Keratinocyte (primary cell): ENCODE measurements around the gene B3GNT4. TPM values are rescaled to one million over a fixed set of nuclear protein-coding genes. Genes with fewer than 3 reads are reported as not detected.
"Not testable (repeated sequence)": the region's sequence is repeated elsewhere in the genome, so short reads cannot be mapped to it uniquely, and the experiment has no call there.

ENCODE experiments used
- DNase-seq: peaks from one replicate; pipeline ENCODE4 v3.0.0-alpha.2; 2011; ENCODE audit warnings: low read depth, missing footprints, low spot score
- FAIRE-seq: peaks from 2 replicates; lab custom pipeline; 2011; peaks lifted over from hg19 to GRCh38; lab: Jason Lieb, UNC
- H2AFZ ChIP-seq: 2 replicates; pipeline ENCODE4 v1.6.0; 2012; ENCODE audit warnings: low read length, control low read depth, inconsistent platforms; ENCODE audit not compliant: control insufficient read depth
- H3K27ac ChIP-seq: 2 replicates; pipeline ENCODE4 v1.5.1; 2011; ENCODE audit warnings: low read length; ENCODE audit not compliant: control insufficient read depth, insufficient read depth
- H3K27me3 ChIP-seq: 3 replicates; pipeline ENCODE4 v1.6.0; 2011; ENCODE audit warnings: low read length; ENCODE audit not compliant: control insufficient read depth, insufficient read depth; ENCODE audit errors: extremely low read depth
- H3K36me3 ChIP-seq, 2 experiments: 2 replicates in 1 of 2; 3 replicates in 1 of 2; pipeline ENCODE4 v1.5.1; 2011; ENCODE audit warnings: low read length in 2 of 2, mild to moderate bottlenecking in 1 of 2; ENCODE audit not compliant: control insufficient read depth in 2 of 2, insufficient read depth in 2 of 2; ENCODE audit errors: extremely low read depth in 1 of 2
- H3K4me1 ChIP-seq: 3 replicates; pipeline ENCODE4 v1.5.1; 2011; ENCODE audit warnings: low read length; ENCODE audit not compliant: control insufficient read depth, insufficient read depth; ENCODE audit errors: extremely low read depth
- H3K4me2 ChIP-seq: 3 replicates; pipeline ENCODE4 v1.6.0; 2011; ENCODE audit warnings: low read depth, low read length; ENCODE audit not compliant: control insufficient read depth, insufficient read depth; ENCODE audit errors: extremely low read depth
- H3K4me3 ChIP-seq, 3 experiments: fragments of 200-600 bp in 1 of 3; sonication (generic) in 1 of 3; 2 replicates in 2 of 3; 3 replicates in 1 of 3; pipeline ENCODE4 v1.5.1; 2011 to 2016; ENCODE audit warnings: low read length in 3 of 3, mild to moderate bottlenecking in 3 of 3, control low read depth in 2 of 3, inconsistent platforms in 1 of 3, low read depth in 1 of 3, mixed read lengths in 1 of 3, mixed run types in 1 of 3, moderate library complexity in 1 of 3; ENCODE audit not compliant: control insufficient read depth in 2 of 3, insufficient read depth in 2 of 3; ENCODE audit errors: extremely low read depth in 1 of 3
- H3K79me2 ChIP-seq: 2 replicates; pipeline ENCODE4 v1.6.0; 2012; ENCODE audit warnings: low read length; ENCODE audit not compliant: control insufficient read depth, insufficient read depth
- H3K9ac ChIP-seq: 3 replicates; pipeline ENCODE4 v1.6.0; 2011; ENCODE audit warnings: low read length; ENCODE audit not compliant: control insufficient read depth, insufficient read depth; ENCODE audit errors: extremely low read depth
- H3K9me1 ChIP-seq: 3 replicates; pipeline ENCODE4 v1.6.0; 2011; ENCODE audit warnings: low read length; ENCODE audit not compliant: control insufficient read depth, insufficient read depth; ENCODE audit errors: extremely low read depth
- H3K9me3 ChIP-seq: 2 replicates; pipeline ENCODE4 v1.5.1; 2012; ENCODE audit warnings: low read depth, low read length; ENCODE audit not compliant: control insufficient read depth
- H4K20me1 ChIP-seq: 3 replicates; pipeline ENCODE4 v1.6.0; 2011; ENCODE audit warnings: low read length; ENCODE audit not compliant: control insufficient read depth, insufficient read depth; ENCODE audit errors: extremely low read depth
- EZH2 ChIP-seq: IDR thresholded peaks from one replicate; pipeline ENCODE4 v1.6.1; 2012; ENCODE audit warnings: inconsistent platforms, mild to moderate bottlenecking, low read length, moderate library complexity
- dilution Hi-C: fragments of 300-500 bp; cut with MboI; formaldehyde crosslinking; loops from one replicate; pipeline ENCODE4 v1.7.0; 2020; ENCODE audit warnings: low sequenced_read_pairs; ENCODE audit not compliant: extremely low pct_ligation_motif_present
- polyA plus RNA-seq, 5 experiments: library from polyadenylated mRNA; depleted of rRNA in 3 of 5; stranded (reverse) in 3 of 5; stranded (forward) in 1 of 5; unstranded in 1 of 5; fragments of >200 nt; gene quantifications; 1 replicate in 1 of 5; 2 replicates in 3 of 5; 3 replicates in 1 of 5; pipeline versions ENCODE4 v1.2.1 to v1.2.3, GENCODE V29; 2011 to 2012; ENCODE audit warnings: missing spikeins in 2 of 5, low read depth in 1 of 5, low replicate concordance in 1 of 5
- TF ChIP-seq, protein P1 (sequence below), 3 experiments: IDR thresholded peaks in 1 of 3; conservative IDR thresholded peaks in 1 of 3; optimal IDR thresholded peaks in 1 of 3; 2 replicates in 2 of 3; 3 replicates in 1 of 3; pipeline versions ENCODE3 to v1.5.1; 2011; ENCODE audit warnings: low read length in 3 of 3, mild to moderate bottlenecking in 3 of 3, moderate library complexity in 2 of 3, control low read depth in 1 of 3, inconsistent platforms in 1 of 3; ENCODE audit not compliant: insufficient read depth in 2 of 3; ENCODE audit errors: extremely low read depth in 1 of 3

The B3GNT4 gene
- polyA plus RNA-seq, 1 donor (not counting 4 experiments of a cell fraction or from before 2014, with no cell fraction given): 1.7 TPM

DNA sequence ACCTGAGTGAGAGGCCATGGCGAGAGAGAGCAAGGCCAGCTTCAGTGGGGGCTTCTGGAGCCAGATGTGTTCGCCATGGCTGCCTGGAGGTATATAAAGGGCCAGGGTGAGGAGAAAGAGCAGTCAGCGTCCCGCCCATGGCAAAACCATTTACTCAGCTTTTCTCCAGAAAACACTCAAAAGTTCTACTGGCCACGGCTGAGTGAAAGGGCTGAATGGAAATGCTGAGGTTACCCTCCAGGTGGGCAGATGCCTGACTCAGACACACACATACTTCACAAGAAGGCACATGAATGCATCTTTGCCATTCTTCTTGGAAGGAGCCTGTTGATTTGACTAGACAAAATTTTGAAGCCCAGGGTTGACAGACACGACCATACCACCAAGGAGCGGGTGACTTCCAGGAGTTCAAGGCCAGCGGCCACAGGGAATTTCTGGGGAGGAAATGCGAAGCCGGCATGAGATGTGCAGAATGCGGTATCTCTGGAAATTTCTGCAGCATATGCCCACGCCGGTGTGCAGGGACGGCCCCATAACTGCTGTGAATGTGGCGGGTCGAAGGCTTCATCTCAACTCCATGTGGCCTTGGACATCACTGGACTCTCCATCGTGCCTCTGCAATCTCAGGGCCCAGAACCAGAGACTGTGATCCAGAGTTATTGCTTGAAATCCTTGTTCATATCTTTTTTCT lies 29.2 kb upstream of the B3GNT4 start, which contains the start of gene IL31:
Gene IL31 (minus strand): TSS at position 67 of the 691 bp plus-strand sequence. CDS start 49 bp downstream, at position 18.
- Histone ChIP-seq H3K27me3 (peaks cover 8% of the 10 kb centered on the region), H3K4me1 (no peaks in the 10 kb centered on the region), H3K9me3 (no peaks in the 10 kb centered on the region), H3K79me2 (no peaks in the 10 kb centered on the region), H3K4me3 (no peak within 1 kb of the TSS), H4K20me1 (no peaks in the 10 kb centered on the region), H3K9me1 (no peaks in the 10 kb centered on the region), H3K9ac (no peak within 1 kb of the TSS), H2AFZ (no peak within 1 kb of the TSS), H3K4me2 (no peak within 1 kb of the TSS), H3K36me3 (no peaks in the 10 kb centered on the region), H3K27ac (no peak within 1 kb of the TSS)
- no peak for TF ChIP-seq EZH2
- TF ChIP-seq, protein P1, sequence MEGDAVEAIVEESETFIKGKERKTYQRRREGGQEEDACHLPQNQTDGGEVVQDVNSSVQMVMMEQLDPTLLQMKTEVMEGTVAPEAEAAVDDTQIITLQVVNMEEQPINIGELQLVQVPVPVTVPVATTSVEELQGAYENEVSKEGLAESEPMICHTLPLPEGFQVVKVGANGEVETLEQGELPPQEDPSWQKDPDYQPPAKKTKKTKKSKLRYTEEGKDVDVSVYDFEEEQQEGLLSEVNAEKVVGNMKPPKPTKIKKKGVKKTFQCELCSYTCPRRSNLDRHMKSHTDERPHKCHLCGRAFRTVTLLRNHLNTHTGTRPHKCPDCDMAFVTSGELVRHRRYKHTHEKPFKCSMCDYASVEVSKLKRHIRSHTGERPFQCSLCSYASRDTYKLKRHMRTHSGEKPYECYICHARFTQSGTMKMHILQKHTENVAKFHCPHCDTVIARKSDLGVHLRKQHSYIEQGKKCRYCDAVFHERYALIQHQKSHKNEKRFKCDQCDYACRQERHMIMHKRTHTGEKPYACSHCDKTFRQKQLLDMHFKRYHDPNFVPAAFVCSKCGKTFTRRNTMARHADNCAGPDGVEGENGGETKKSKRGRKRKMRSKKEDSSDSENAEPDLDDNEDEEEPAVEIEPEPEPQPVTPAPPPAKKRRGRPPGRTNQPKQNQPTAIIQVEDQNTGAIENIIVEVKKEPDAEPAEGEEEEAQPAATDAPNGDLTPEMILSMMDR (optimal IDR thresholded peaks at IDR 0.05 in 1 of 3, IDR thresholded peaks at IDR 0.05 in 1 of 3, conservative IDR thresholded peaks at IDR 0.05 in 1 of 3; ENCODE audit: extremely low read depth in 1 of 3, insufficient read depth in 2 of 3, low read length in 3 of 3): no peak
- DNase-seq (no peak), FAIRE-seq (no peak)
- dilution Hi-C loops: no loop called here

DNA sequence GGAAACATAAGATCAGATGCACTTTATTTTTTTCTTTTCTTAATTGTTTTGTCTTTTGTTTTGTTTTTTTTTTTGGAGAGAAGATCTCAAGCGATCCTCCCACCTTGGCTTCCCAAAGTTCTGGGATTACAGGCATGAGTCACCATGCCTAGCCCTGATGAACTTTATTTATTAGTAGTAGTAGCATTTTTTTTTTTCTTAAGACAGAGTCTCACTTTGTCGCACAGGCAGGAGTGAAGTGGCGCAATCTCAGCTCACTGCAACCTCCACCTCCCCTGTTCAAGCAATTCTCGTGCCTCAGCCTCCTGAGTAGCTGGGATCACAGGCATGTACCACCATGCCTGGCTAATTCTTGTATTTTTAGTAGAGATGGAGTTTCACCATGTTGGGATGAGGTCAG lies 27.0 kb upstream of the B3GNT4 start:
- H3K4me1 ChIP-seq, H3K9ac ChIP-seq, H3K27ac ChIP-seq, dilution Hi-C loops, H3K4me2 ChIP-seq, FAIRE-seq, H3K27me3 ChIP-seq, H3K9me1 ChIP-seq, H3K9me3 ChIP-seq, H3K36me3 ChIP-seq, H3K79me2 ChIP-seq, H3K4me3 ChIP-seq, DNase-seq, H2AFZ ChIP-seq, H4K20me1 ChIP-seq: not testable (repeated sequence)
